HEK293 (cell line): Measurements from ENCODE around the gene CMC4.
A peak's percentile ranks its signal among the peaks of the same experiment; 100 is the strongest.

Experiments
- KLF9 ChIP-seq: fragments of 450-650 bp; formaldehyde crosslinking; IDR thresholded peaks from 2 replicates; pipeline ENCODE4 v1.5.1; 2016; ENCODE audit warnings: missing biosample characterization, missing genetic modification characterization, low read depth
- PRDM1 ChIP-seq: fragments of 450-650 bp; formaldehyde crosslinking; IDR thresholded peaks from 2 replicates; pipeline ENCODE4; 2016; ENCODE audit warnings: missing biosample characterization, missing genetic modification characterization
- PRDM2 ChIP-seq: fragments of 450-650 bp; formaldehyde crosslinking; IDR thresholded peaks from 2 replicates; pipeline ENCODE4 v1.5.1; 2016; ENCODE audit warnings: missing biosample characterization, missing genetic modification characterization, borderline replicate concordance
- ZBTB6 ChIP-seq: fragments of 450-650 bp; formaldehyde crosslinking; IDR thresholded peaks from 2 replicates; pipeline ENCODE4 v1.5.1; 2017; ENCODE audit warnings: missing biosample characterization, missing genetic modification characterization
- ZEB2 ChIP-seq: fragments of 450-650 bp; formaldehyde crosslinking; IDR thresholded peaks from 2 replicates; pipeline ENCODE4 v1.5.1; 2016; ENCODE audit warnings: missing biosample characterization, missing genetic modification characterization
- ZIC2 ChIP-seq: fragments of 450-650 bp; formaldehyde crosslinking; IDR thresholded peaks from 2 replicates; pipeline ENCODE4 v1.5.1; 2016; ENCODE audit warnings: missing biosample characterization, missing genetic modification characterization
- ZNF10 ChIP-seq: fragments of 450-650 bp; formaldehyde crosslinking; IDR thresholded peaks from 2 replicates; pipeline ENCODE4 v1.5.1; 2017; ENCODE audit warnings: missing biosample characterization, missing genetic modification characterization
- ZNF146 ChIP-seq: fragments of 450-650 bp; formaldehyde crosslinking; IDR thresholded peaks from 2 replicates; pipeline ENCODE4 v1.5.1; 2016; ENCODE audit warnings: missing biosample characterization, missing genetic modification characterization
- ZNF223 ChIP-seq: fragments of 450-650 bp; formaldehyde crosslinking; IDR thresholded peaks from 2 replicates; pipeline ENCODE4 v1.5.1; 2016; ENCODE audit warnings: missing biosample characterization, missing genetic modification characterization
- ZNF398 ChIP-seq: fragments of 450-650 bp; formaldehyde crosslinking; IDR thresholded peaks from 2 replicates; pipeline ENCODE4 v1.5.1; 2017; ENCODE audit warnings: missing biosample characterization, missing genetic modification characterization
- ZNF416 ChIP-seq: fragments of 450-650 bp; formaldehyde crosslinking; IDR thresholded peaks from 2 replicates; pipeline ENCODE4 v1.5.1; 2016; ENCODE audit warnings: missing biosample characterization, missing genetic modification characterization
- ZNF449 ChIP-seq: fragments of 450-650 bp; formaldehyde crosslinking; IDR thresholded peaks from 2 replicates; pipeline ENCODE4 v1.5.1; 2017; ENCODE audit warnings: missing biosample characterization, mild to moderate bottlenecking, missing genetic modification characterization, moderate library complexity
- ZNF518A ChIP-seq: fragments of 450-650 bp; formaldehyde crosslinking; conservative IDR thresholded peaks from 2 replicates; pipeline ENCODE4 v1.5.1; 2016; ENCODE audit warnings: low read depth, missing biosample characterization, missing genetic modification characterization
- ZNF548 ChIP-seq: fragments of 450-650 bp; formaldehyde crosslinking; IDR thresholded peaks from 2 replicates; pipeline ENCODE4 v1.5.1; 2016; ENCODE audit warnings: missing biosample characterization, missing genetic modification characterization
- ZNF596 ChIP-seq: fragments of 450-650 bp; IDR thresholded peaks from 2 replicates; pipeline ENCODE4 v1.5.0; 2018; ENCODE audit warnings: missing biosample characterization, mild to moderate bottlenecking, missing genetic modification characterization, moderate library complexity
- ZNF658 ChIP-seq: fragments of 450-650 bp; formaldehyde crosslinking; IDR thresholded peaks from 2 replicates; pipeline ENCODE4; 2016; ENCODE audit warnings: missing biosample characterization, missing genetic modification characterization
- ZNF792 ChIP-seq: fragments of 450-650 bp; formaldehyde crosslinking; IDR thresholded peaks from 2 replicates; pipeline ENCODE4 v1.5.1; 2016; ENCODE audit warnings: missing biosample characterization, missing genetic modification characterization
- ZNF830 ChIP-seq: fragments of 450-650 bp; IDR thresholded peaks from 2 replicates; pipeline ENCODE4 v1.5.0; 2018; ENCODE audit warnings: missing biosample characterization, missing genetic modification characterization, low read depth, mild to moderate bottlenecking, moderate library complexity
- ZXDB ChIP-seq: fragments of 450-650 bp; formaldehyde crosslinking; IDR thresholded peaks from 2 replicates; pipeline ENCODE4 v1.5.1; 2016; ENCODE audit warnings: missing biosample characterization, missing genetic modification characterization

Gene CMC4

DNA sequence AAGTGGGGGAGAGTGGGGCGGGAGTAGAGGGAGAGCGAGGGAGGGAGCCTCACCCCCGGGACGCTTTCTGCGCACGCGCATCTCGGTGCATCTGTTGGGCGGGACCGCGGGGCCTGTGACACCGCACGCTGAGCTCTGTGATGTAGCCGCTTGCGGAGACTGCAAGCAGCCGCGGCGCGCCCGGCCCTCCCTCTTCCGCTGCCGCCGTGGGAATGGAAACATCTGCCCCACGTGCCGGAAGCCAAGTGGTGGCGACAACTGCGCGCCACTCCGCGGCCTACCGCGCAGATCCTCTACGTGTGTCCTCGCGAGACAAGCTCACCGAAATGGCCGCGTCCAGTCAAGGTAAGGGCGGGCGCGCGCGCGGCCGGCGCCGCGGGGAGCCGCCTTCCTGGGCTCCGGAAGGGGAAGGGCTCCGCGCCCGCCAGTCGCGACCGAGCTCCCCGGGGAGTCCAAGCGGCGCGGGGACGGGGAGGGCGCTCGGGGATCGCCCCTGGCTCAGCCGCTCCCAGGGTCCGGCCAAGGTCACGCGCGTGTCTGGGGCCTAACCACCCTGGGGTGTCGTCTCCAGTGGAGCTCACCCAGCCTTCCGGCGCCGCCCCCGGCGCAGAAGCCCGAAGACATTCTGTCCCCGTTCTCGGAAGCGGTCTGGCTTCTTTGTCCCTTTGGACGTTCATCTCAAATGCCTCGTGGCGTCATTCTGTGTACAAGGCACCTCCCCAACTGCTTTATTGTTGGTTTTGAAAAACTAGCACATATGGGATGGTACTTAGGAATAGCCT lies 44.0 kb downstream of the CMC4 start, which contains the start of gene FUNDC2 (continued):
- TF ChIP-seq PRDM2 (tag by site-specific recombination) (no peak), PRDM1 (peak; percentile 73), ZIC2 (tag by site-specific recombination) (peak; percentile 68), ZEB2 (peak; percentile 88), ZNF223 (tag by site-specific recombination) (no peak), ZNF10 (0 out of 2 replicates have a peak, but pooled peaks have one; percentile 12), ZNF398 (tag by site-specific recombination) (no peak; the same call in none of the 2 replicates), ZNF416 (tag by site-specific recombination) (no peak), KLF9 (tag by site-specific recombination) (peak; percentile 65), ZNF596 (tag by site-specific recombination) (0 out of 2 replicates have a peak, but pooled peaks have one; percentile 1), ZNF792 (tag by site-specific recombination) (no peak), ZNF146 (tag by site-specific recombination) (no peak), ZNF449 (tag by site-specific recombination) (peak; percentile 83), ZNF518A (tag by site-specific recombination) (0 out of 2 replicates have a peak, but pooled peaks have one; percentile 43), ZNF658 (tag by site-specific recombination) (no peak), ZNF548 (tag by site-specific recombination) (no peak), ZNF830 (tag by site-specific recombination) (no peak), ZBTB6 (tag by site-specific recombination) (no peak), ZXDB (peak; percentile 63; the same call in 1 of the 2 replicates)
